Keratinocyte (primary cell): Measurements from ENCODE around the gene CD44.

Experiments
- EZH2 ChIP-seq: IDR thresholded peaks from one replicate; pipeline ENCODE4 v1.6.1; 2012; ENCODE audit warnings: inconsistent platforms, mild to moderate bottlenecking, low read length, moderate library complexity
- TF ChIP-seq, protein P1 (sequence below), 3 experiments: IDR thresholded peaks in 1 of 3; conservative IDR thresholded peaks in 1 of 3; optimal IDR thresholded peaks in 1 of 3; 2 replicates in 2 of 3; 3 replicates in 1 of 3; pipeline versions ENCODE3 to v1.5.1; 2011; ENCODE audit warnings: low read length in 3 of 3, mild to moderate bottlenecking in 3 of 3, moderate library complexity in 2 of 3, control low read depth in 1 of 3, inconsistent platforms in 1 of 3; ENCODE audit not compliant: insufficient read depth in 2 of 3; ENCODE audit errors: extremely low read depth in 1 of 3

DNA sequence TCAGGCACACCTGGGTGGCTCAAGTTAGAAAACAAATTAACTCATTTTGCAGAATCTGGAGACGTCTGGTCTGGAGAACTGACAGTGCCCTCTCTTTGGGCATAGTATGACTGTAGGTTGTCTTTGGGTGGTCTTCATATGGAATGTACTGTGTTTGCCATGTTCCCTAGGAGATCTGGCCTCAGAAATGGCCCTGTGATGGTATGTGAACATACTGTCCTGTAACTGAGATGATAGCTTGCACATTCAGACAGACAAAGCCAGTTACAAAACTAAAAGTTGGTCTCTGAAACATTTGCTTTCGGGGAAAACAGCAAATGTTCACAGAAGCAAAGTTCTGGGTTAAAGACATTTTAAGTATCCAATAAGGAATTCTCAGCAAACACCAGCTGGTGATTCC lies 29.7 kb downstream of the CD44 start:
- TF ChIP-seq, protein P1, sequence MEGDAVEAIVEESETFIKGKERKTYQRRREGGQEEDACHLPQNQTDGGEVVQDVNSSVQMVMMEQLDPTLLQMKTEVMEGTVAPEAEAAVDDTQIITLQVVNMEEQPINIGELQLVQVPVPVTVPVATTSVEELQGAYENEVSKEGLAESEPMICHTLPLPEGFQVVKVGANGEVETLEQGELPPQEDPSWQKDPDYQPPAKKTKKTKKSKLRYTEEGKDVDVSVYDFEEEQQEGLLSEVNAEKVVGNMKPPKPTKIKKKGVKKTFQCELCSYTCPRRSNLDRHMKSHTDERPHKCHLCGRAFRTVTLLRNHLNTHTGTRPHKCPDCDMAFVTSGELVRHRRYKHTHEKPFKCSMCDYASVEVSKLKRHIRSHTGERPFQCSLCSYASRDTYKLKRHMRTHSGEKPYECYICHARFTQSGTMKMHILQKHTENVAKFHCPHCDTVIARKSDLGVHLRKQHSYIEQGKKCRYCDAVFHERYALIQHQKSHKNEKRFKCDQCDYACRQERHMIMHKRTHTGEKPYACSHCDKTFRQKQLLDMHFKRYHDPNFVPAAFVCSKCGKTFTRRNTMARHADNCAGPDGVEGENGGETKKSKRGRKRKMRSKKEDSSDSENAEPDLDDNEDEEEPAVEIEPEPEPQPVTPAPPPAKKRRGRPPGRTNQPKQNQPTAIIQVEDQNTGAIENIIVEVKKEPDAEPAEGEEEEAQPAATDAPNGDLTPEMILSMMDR (optimal IDR thresholded peaks at IDR 0.05 in 1 of 3, IDR thresholded peaks at IDR 0.05 in 1 of 3, conservative IDR thresholded peaks at IDR 0.05 in 1 of 3; ENCODE audit: extremely low read depth in 1 of 3, insufficient read depth in 2 of 3, low read length in 3 of 3), result no peak
- TF ChIP-seq EZH2, result no peak
